ENCODE data around the gene RDH11. TPM values are rescaled to one million over a fixed set of nuclear protein-coding genes. Genes with fewer than 3 reads are reported as not detected.
"Not testable (repeated sequence)": the region's sequence is repeated elsewhere in the genome, so short reads cannot be mapped to it uniquely, and the experiment has no call there.

The RDH11 gene
- total RNA-seq, 1 donor from 2014 or later: 78.2 TPM

DNA sequence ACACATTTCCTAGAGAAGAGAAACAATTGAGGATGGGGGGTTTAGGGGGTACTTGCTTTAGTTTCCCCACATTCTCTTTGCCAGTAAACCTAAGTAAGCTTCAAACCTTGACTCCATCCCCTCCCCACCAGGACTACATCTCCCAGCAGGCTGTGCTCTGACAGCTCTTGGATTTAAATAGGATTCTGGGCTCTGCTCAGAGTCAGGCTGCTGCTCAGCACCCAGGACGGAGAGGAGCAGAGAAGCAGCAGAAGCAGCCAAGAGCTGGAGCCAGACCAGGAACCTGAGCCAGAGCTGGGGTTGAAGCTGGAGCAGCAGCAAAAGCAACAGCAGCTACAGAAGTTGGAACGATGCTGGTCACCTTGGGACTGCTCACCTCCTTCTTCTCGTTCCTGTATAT, 26.7 kb upstream of the RDH11 start:
- DNase-seq (ENCODE audit: low read depth): no peak
- no peaks in the 10 kb centered on the region for H3K36me3 ChIP-seq (ENCODE audit: control insufficient read depth, insufficient read depth, low read length)
- TF ChIP-seq, protein P1, sequence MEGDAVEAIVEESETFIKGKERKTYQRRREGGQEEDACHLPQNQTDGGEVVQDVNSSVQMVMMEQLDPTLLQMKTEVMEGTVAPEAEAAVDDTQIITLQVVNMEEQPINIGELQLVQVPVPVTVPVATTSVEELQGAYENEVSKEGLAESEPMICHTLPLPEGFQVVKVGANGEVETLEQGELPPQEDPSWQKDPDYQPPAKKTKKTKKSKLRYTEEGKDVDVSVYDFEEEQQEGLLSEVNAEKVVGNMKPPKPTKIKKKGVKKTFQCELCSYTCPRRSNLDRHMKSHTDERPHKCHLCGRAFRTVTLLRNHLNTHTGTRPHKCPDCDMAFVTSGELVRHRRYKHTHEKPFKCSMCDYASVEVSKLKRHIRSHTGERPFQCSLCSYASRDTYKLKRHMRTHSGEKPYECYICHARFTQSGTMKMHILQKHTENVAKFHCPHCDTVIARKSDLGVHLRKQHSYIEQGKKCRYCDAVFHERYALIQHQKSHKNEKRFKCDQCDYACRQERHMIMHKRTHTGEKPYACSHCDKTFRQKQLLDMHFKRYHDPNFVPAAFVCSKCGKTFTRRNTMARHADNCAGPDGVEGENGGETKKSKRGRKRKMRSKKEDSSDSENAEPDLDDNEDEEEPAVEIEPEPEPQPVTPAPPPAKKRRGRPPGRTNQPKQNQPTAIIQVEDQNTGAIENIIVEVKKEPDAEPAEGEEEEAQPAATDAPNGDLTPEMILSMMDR (IDR thresholded peaks at IDR 0.05; ENCODE audit: insufficient read depth, low read length, poor library complexity, severe bottlenecking): no peak
- peaks cover 3% of the 10 kb centered on the region for H3K27me3 ChIP-seq (ENCODE audit: control insufficient read depth, insufficient read depth, low read length)
- H3K4me3 ChIP-seq (ENCODE audit: low read depth, low read length): no peak overlapping the region

DNA sequence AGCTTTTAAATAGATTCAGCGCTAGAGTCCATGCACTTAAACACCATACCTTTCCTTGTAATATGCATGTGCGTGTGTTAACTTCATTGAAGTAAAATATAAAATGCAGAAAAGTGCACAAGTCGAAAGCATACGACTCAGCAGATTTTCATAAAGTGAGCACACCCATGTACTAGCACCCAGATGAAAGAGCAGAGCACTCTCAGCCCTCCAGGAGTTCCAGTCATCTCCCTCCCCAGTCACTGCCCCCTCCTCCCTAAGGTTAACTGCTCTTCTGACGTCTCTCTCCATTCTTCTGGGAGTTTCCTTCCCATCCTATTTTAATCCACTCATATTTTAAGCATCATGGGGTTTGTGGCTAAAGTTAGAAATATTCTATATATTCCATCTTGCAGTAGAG, 26.3 kb upstream of the RDH11 start:
- Histone ChIP-seq H3K27me3 (ENCODE audit: control insufficient read depth, insufficient read depth, low read length) (peaks cover 3% of the 10 kb centered on the region), H3K36me3 (ENCODE audit: control insufficient read depth, insufficient read depth, low read length) (no peaks in the 10 kb centered on the region), H3K4me3 (ENCODE audit: low read depth, low read length) (no peak overlapping the region)
- TF ChIP-seq, protein P1 (IDR thresholded peaks at IDR 0.05; ENCODE audit: insufficient read depth, low read length, poor library complexity, severe bottlenecking): no peak
- DNase-seq (ENCODE audit: low read depth): no peak

DNA sequence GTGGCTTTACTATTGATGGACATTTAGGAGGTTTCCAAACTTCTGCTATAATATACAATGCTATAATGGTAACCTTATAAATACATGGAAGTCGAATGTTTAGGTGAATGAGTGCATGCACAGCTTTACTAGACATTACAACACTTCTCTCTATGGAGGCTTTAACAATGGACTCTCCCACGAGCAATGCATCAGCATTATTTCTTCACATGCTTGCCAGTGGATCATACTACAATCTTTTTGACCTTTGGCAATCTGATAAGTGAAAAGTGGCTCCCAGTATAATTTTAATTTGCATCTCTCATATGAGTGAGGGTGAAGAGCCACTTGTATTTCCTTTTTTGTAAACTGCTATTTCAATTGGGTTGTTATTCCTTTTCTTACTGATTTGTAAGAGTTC, 24.3 kb upstream of the RDH11 start:
- Histone ChIP-seq H3K4me3 (ENCODE audit: low read depth, low read length) (no peak overlapping the region), H3K27me3 (ENCODE audit: control insufficient read depth, insufficient read depth, low read length) (peaks cover 3% of the 10 kb centered on the region), H3K36me3 (ENCODE audit: control insufficient read depth, insufficient read depth, low read length) (no peaks in the 10 kb centered on the region)
- TF ChIP-seq, protein P1 (IDR thresholded peaks at IDR 0.05; ENCODE audit: insufficient read depth, low read length, poor library complexity, severe bottlenecking): no peak
- no peak for DNase-seq (ENCODE audit: low read depth)

DNA sequence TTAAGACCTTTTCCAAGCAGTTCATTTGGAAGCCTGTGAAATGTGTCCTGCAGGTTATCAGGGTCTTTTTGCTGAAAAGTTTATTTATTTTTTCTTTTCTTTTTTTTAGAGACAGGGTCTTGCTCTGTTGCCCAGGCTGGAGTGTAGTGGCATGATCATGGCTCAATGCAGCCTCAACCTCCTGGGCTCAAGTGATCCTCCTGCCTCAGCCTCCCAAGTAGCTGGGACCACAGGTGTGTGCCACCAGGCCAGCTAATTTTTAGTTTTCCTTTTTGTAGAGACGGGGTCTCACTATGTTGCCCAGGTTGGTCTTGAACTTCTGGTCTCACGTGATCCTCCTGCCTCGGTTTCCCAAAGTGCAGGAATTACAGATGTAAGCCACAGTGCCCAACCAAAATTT, 23.8 kb upstream of the RDH11 start:
- DNase-seq (ENCODE audit: low read depth); H3K4me3 ChIP-seq (ENCODE audit: low read depth, low read length); H3K27me3 ChIP-seq (ENCODE audit: control insufficient read depth, insufficient read depth, low read length); H3K36me3 ChIP-seq (ENCODE audit: control insufficient read depth, insufficient read depth, low read length): not testable (repeated sequence)

DNA sequence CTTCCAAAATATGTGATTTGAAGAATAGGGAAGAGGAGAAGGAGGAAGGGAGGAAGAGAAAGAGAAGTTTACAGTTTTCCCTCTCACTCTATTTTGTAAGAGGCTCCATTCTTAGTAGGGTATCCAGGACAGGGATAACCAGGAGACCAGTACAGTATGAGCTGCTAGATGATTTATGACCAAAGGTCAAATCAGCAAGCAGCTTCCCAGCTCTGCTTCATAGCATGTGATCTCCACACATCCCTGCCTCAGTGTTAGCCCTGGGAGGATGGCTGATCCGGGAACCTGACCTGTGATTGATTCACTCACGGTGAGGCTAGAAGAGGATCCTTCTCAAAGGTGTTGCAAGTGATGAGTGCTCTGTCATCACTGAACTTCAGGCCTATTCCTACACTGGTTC, 22.7 kb upstream of the RDH11 start:
- Histone ChIP-seq H3K27me3 (ENCODE audit: control insufficient read depth, insufficient read depth, low read length) (peaks cover 3% of the 10 kb centered on the region), H3K36me3 (ENCODE audit: control insufficient read depth, insufficient read depth, low read length) (no peaks in the 10 kb centered on the region), H3K4me3 (ENCODE audit: low read depth, low read length) (no peak overlapping the region)
- no peak for DNase-seq (ENCODE audit: low read depth)
- TF ChIP-seq, protein P1 (IDR thresholded peaks at IDR 0.05; ENCODE audit: insufficient read depth, low read length, poor library complexity, severe bottlenecking): no peak

DNA sequence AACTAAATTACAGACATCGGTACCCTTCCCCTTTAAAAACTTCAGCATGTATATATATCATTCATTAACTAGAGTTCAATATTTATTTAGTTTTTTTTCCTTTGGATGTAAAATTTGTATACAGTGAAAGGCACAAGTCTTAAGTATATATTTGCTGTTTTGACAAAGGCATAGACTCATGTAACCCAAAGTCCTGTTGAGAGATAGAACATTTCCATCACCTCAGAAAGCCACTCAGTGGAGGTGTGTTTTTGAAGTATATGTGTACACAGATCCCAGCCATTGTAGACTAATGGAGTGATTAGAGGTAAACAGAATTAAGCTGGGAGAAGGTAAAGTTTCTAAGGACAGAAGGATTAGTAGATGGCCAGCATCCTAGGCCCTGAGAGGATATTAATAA, 21.5 kb upstream of the RDH11 start:
- Histone ChIP-seq H3K27me3 (ENCODE audit: control insufficient read depth, insufficient read depth, low read length) (peaks cover 3% of the 10 kb centered on the region), H3K4me3 (ENCODE audit: low read depth, low read length) (no peak overlapping the region), H3K36me3 (ENCODE audit: control insufficient read depth, insufficient read depth, low read length) (no peaks in the 10 kb centered on the region)
- TF ChIP-seq, protein P1 (IDR thresholded peaks at IDR 0.05; ENCODE audit: insufficient read depth, low read length, poor library complexity, severe bottlenecking): no peak
- DNase-seq (ENCODE audit: low read depth): no peak

Measured in kidney epithelial cell (primary cell).